ENCODE data around the gene CAMTA1.

Gene CAMTA1

DNA sequence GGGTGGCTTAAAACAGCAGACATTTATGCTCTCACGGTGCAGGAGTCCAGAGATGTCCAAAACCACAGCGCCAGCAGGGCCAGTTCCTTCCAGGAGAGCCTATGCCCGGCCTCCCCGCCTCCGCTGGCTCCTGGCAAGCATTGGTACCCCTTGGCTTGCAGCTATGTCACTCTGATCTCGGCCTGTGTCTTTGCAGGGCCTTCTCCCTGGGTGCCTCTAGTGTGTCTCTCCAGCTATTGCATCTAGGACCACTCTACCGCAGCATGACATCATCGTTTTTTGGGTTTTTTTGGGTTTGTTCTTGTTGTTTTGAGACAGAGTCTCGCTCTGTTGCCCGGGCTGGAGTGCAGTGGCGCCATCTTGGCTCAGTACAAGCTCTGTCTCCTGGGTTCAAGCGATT lies 788.2 kb downstream of the CAMTA1 start:
- no peak for ATAC-seq
- no peak for TF ChIP-seq ARNTL (CRISPR knock-in tag; IDR thresholded peaks at IDR 0.05; ENCODE audit: borderline replicate concordance, low read depth)
- TF ChIP-seq TCF4 (CRISPR knock-in tag; IDR thresholded peaks at IDR 0.05; ENCODE audit: borderline replicate concordance), result no peak
- no peak for TF ChIP-seq OSR1 (CRISPR knock-in tag; IDR thresholded peaks at IDR 0.05)
- no peak for TF ChIP-seq RARB (CRISPR knock-in tag; IDR thresholded peaks at IDR 0.05)
- TF ChIP-seq, protein P1, sequence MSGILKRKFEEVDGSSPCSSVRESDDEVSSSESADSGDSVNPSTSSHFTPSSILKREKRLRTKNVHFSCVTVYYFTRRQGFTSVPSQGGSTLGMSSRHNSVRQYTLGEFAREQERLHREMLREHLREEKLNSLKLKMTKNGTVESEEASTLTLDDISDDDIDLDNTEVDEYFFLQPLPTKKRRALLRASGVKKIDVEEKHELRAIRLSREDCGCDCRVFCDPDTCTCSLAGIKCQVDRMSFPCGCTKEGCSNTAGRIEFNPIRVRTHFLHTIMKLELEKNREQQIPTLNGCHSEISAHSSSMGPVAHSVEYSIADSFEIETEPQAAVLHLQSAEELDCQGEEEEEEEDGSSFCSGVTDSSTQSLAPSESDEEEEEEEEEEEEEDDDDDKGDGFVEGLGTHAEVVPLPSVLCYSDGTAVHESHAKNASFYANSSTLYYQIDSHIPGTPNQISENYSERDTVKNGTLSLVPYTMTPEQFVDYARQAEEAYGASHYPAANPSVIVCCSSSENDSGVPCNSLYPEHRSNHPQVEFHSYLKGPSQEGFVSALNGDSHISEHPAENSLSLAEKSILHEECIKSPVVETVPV (CRISPR knock-in tag; IDR thresholded peaks at IDR 0.05), result no peak
- TF ChIP-seq ISL1 (CRISPR knock-in tag; IDR thresholded peaks at IDR 0.05), result no peak
- no peak for TF ChIP-seq SNAI2 (CRISPR knock-in tag; IDR thresholded peaks at IDR 0.05)
- TF ChIP-seq TOX (CRISPR knock-in tag; IDR thresholded peaks at IDR 0.05; ENCODE audit: borderline replicate concordance), result no peak
- TF ChIP-seq, protein P2, sequence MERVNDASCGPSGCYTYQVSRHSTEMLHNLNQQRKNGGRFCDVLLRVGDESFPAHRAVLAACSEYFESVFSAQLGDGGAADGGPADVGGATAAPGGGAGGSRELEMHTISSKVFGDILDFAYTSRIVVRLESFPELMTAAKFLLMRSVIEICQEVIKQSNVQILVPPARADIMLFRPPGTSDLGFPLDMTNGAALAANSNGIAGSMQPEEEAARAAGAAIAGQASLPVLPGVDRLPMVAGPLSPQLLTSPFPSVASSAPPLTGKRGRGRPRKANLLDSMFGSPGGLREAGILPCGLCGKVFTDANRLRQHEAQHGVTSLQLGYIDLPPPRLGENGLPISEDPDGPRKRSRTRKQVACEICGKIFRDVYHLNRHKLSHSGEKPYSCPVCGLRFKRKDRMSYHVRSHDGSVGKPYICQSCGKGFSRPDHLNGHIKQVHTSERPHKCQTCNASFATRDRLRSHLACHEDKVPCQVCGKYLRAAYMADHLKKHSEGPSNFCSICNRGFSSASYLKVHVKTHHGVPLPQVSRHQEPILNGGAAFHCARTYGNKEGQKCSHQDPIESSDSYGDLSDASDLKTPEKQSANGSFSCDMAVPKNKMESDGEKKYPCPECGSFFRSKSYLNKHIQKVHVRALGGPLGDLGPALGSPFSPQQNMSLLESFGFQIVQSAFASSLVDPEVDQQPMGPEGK (CRISPR knock-in tag; IDR thresholded peaks at IDR 0.05; ENCODE audit: borderline replicate concordance), result no peak

DNA sequence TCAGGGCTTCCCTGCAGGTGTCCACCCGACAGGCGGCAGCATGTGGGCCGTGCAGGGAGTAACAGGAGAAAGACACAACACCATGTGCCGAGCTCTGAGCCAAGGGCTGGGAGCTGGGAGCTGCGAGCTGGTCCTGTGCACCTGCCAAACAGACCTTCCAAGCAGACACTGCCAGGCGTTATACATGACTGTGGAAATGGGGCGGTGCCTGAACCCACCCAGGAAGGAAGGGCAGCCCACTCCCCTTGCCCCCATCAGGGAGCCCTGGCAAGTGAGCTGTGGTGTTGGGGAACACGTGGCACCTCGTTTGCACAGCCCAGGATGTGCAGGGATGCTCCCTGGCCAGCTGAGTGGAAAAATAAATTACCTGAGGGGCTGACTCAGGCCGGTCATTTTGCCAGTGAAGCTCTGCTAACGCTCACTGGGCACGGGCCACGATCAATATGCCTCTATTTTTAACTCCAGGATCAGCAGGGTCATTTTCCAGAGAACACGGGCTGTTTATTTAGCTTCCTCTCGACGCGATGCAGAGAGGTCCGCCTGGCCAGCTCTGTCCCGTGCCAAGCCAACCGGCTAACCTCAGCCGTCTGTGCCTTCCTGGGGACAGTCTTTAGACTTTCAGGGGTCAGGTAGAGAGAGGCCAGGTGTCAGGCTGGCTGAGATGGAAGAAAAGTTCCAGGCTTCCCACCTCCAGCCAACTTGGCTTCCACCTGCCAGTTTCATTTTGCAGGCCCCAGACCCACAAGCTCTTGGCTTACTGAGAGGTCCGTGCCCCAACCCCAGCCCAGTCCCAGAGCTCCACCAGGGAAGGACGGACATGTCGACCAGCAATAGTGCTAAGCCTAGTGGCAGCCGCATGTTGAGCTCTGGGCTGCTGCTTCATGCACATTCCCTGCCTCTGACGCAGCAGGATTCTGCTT lies 789.1 kb downstream of the CAMTA1 start:
- ATAC-seq, result no peak
- TF ChIP-seq GLIS3 (CRISPR knock-in tag; IDR thresholded peaks at IDR 0.05), result no peak
- no peak for TF ChIP-seq TCF4 (CRISPR knock-in tag; IDR thresholded peaks at IDR 0.05; ENCODE audit: borderline replicate concordance)
- TF ChIP-seq, protein P1 (CRISPR knock-in tag; IDR thresholded peaks at IDR 0.05), result no peak
- no peak for TF ChIP-seq ZNF70 (CRISPR knock-in tag; IDR thresholded peaks at IDR 0.05)
- TF ChIP-seq CSDC2 (CRISPR knock-in tag; IDR thresholded peaks at IDR 0.05), result no peak
- no peak for TF ChIP-seq ZC3H10 (CRISPR knock-in tag; IDR thresholded peaks at IDR 0.05)
- no peak for TF ChIP-seq ZNF565 (CRISPR knock-in tag; conservative IDR thresholded peaks at IDR 0.05; ENCODE audit: low read depth)

DNA sequence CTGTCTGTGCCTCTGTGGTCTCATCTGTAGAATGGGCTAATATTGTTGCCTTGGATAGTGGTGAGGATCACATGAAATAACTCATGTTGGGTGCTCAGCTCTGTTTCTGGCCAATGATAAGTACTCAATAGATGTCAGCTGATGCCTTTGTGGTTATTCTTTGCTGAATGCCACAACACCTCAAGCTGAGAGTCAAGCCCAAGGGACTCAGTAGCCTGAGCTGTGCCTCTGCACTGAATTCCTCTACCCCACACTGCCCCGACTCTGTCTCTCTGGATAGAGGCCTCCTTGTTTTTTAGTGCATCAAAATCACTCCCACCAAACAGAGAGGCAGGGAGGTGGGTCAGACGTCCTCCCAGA lies 789.8 kb downstream of the CAMTA1 start:
- no peak for ATAC-seq
- TF ChIP-seq, protein P3, sequence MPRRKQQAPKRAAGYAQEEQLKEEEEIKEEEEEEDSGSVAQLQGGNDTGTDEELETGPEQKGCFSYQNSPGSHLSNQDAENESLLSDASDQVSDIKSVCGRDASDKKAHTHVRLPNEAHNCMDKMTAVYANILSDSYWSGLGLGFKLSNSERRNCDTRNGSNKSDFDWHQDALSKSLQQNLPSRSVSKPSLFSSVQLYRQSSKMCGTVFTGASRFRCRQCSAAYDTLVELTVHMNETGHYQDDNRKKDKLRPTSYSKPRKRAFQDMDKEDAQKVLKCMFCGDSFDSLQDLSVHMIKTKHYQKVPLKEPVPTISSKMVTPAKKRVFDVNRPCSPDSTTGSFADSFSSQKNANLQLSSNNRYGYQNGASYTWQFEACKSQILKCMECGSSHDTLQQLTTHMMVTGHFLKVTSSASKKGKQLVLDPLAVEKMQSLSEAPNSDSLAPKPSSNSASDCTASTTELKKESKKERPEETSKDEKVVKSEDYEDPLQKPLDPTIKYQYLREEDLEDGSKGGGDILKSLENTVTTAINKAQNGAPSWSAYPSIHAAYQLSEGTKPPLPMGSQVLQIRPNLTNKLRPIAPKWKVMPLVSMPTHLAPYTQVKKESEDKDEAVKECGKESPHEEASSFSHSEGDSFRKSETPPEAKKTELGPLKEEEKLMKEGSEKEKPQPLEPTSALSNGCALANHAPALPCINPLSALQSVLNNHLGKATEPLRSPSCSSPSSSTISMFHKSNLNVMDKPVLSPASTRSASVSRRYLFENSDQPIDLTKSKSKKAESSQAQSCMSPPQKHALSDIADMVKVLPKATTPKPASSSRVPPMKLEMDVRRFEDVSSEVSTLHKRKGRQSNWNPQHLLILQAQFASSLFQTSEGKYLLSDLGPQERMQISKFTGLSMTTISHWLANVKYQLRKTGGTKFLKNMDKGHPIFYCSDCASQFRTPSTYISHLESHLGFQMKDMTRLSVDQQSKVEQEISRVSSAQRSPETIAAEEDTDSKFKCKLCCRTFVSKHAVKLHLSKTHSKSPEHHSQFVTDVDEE (CRISPR knock-in tag; IDR thresholded peaks at IDR 0.05), result no peak
- TF ChIP-seq, protein P4, sequence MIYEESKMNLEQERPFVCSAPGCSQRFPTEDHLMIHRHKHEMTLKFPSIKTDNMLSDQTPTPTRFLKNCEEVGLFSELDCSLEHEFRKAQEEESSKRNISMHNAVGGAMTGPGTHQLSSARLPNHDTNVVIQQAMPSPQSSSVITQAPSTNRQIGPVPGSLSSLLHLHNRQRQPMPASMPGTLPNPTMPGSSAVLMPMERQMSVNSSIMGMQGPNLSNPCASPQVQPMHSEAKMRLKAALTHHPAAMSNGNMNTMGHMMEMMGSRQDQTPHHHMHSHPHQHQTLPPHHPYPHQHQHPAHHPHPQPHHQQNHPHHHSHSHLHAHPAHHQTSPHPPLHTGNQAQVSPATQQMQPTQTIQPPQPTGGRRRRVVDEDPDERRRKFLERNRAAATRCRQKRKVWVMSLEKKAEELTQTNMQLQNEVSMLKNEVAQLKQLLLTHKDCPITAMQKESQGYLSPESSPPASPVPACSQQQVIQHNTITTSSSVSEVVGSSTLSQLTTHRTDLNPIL (CRISPR knock-in tag; IDR thresholded peaks at IDR 0.05; ENCODE audit: low read depth), result no peak
- no peak for TF ChIP-seq RARB (CRISPR knock-in tag; IDR thresholded peaks at IDR 0.05)
- TF ChIP-seq, protein P2 (CRISPR knock-in tag; IDR thresholded peaks at IDR 0.05; ENCODE audit: borderline replicate concordance), result no peak
- TF ChIP-seq SNAI2 (CRISPR knock-in tag; IDR thresholded peaks at IDR 0.05), result no peak
- no peak for TF ChIP-seq ZNF70 (CRISPR knock-in tag; IDR thresholded peaks at IDR 0.05)
- no peak for TF ChIP-seq TCF4 (CRISPR knock-in tag; IDR thresholded peaks at IDR 0.05; ENCODE audit: borderline replicate concordance)
- TF ChIP-seq ISL1 (CRISPR knock-in tag; IDR thresholded peaks at IDR 0.05), result no peak
- no peak for TF ChIP-seq ZFP3 (CRISPR knock-in tag; IDR thresholded peaks at IDR 0.05)
- TF ChIP-seq ARNTL (CRISPR knock-in tag; IDR thresholded peaks at IDR 0.05; ENCODE audit: borderline replicate concordance, low read depth), result no peak
- TF ChIP-seq, protein P5, sequence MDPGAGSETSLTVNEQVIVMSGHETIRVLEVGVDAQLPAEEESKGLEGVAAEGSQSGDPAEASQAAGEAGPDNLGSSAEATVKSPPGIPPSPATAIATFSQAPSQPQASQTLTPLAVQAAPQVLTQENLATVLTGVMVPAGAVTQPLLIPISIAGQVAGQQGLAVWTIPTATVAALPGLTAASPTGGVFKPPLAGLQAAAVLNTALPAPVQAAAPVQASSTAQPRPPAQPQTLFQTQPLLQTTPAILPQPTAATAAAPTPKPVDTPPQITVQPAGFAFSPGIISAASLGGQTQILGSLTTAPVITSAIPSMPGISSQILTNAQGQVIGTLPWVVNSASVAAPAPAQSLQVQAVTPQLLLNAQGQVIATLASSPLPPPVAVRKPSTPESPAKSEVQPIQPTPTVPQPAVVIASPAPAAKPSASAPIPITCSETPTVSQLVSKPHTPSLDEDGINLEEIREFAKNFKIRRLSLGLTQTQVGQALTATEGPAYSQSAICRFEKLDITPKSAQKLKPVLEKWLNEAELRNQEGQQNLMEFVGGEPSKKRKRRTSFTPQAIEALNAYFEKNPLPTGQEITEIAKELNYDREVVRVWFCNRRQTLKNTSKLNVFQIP (CRISPR knock-in tag; IDR thresholded peaks at IDR 0.05; ENCODE audit: borderline replicate concordance, low read depth), result no peak
- no peak for TF ChIP-seq BACH2 (CRISPR knock-in tag; IDR thresholded peaks at IDR 0.05; ENCODE audit: borderline replicate concordance)
- no peak for TF ChIP-seq TOX (CRISPR knock-in tag; IDR thresholded peaks at IDR 0.05; ENCODE audit: borderline replicate concordance)
- no peak for TF ChIP-seq CSDC2 (CRISPR knock-in tag; IDR thresholded peaks at IDR 0.05)
- TF ChIP-seq, protein P1 (CRISPR knock-in tag; IDR thresholded peaks at IDR 0.05), result no peak
